GM13976 (cell line): ENCODE data around the gene PPP4R4.

Experiments
- DNase-seq: peaks from one replicate; pipeline ENCODE4 v3.0.0; 2012; ENCODE audit warnings: low spot score
- CTCF ChIP-seq: IDR thresholded peaks from 2 replicates; pipeline ENCODE4 v1.5.1; 2012; ENCODE audit warnings: borderline replicate concordance, mild to moderate bottlenecking; ENCODE audit not compliant: insufficient read depth; ENCODE audit errors: extremely low read depth, missing control alignments, control extremely low read depth
- in situ Hi-C: fragments of 300-500 bp; cut with MboI; formaldehyde crosslinking; loops from one replicate; pipeline ENCODE4 v1.12.0; 2022; ENCODE audit warnings: low sequenced_read_pairs, mixed read lengths, inconsistent platforms; ENCODE audit not compliant: unreplicated experiment

The PPP4R4 gene

DNA sequence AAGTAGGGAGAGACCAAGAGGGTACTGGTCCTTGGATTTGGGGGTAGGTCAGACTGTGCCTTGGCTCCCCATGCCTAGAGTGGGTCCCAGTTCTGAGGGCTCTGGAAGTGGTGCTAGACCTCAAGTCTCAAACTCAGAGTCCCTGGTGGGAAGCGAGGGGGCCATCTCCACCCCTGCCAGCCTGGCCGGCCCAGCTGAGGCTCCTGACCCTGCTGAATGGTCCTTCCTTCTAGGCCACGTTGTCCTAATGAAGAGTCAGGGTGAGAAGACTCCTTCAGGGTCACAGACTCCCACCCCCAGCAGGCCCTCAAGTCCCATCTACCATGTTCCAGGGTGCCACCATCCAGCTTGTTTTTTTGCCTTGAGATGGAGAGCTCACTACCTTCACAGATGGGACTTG is 136.1 kb downstream of the PPP4R4 start:
- TF ChIP-seq CTCF = no peak
- DNase-seq = no peak
- in situ Hi-C loops = no loop called here

- DNase-seq = no peak
- in situ Hi-C loops = no loop called here
These were observed 138.5 kb downstream of the PPP4R4 start for GRCh38 chr14:94312481-94313246.

GRCh38 chr14:94313991-94314655 is 140.0 kb downstream of the PPP4R4 start:
- DNase-seq = no peak
- in situ Hi-C loops = no loop called here
- TF ChIP-seq CTCF = no peak

More at GRCh38 chr14:94312481-94313246, 138.5 kb downstream of the PPP4R4 start:
- no peak for TF ChIP-seq CTCF

GRCh38 chr14:94314890-94315289 is 140.8 kb downstream of the PPP4R4 start:
- DNase-seq = no peak
- in situ Hi-C loops = no loop called here
- TF ChIP-seq CTCF = no peak

DNA sequence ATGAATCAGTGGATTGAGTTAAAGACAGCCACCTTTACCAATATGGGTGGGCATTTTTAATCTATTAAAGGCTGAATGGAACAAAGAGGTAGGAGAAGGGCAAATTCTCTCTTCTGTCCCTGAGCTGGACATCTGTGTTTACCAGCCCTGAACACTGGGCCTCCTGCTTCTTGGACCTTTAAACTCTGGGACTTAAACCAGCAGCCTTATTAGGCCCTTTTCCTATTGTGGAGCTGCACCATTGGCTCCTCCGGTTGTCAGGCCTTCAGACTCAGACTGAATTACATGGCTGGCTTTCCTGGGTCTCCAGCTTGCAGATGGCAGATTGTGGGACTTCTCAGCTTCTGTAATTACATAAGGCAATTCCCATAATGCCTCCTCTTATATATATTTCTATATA is 142.6 kb downstream of the PPP4R4 start:
- TF ChIP-seq CTCF = no peak
- no peak for DNase-seq
- in situ Hi-C loops = no loop called here

DNA sequence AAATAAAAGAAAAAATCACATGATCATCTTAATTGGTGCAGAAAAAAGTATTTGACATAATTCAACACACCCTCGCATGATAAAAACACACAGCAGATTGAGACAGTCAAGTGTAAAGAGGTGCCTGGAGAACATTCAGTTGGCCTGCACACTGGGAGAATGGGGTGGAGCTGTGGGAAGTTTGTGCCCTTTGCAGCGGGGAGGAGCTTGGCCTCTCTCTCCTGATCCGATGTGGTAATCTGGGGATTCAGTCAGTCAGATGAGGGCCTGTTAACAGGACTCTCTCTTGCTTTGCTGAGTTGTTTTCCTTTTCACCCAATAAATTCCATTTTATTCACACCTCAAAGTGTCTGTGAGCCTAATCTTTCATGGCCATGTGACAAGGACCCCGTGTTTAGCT is 143.1 kb downstream of the PPP4R4 start:
- in situ Hi-C loops = no loop called here
- DNase-seq = no peak
- no peak for TF ChIP-seq CTCF
